Activated naive CD4-positive, alpha-beta T cell treated with anti-CD3 and anti-CD28 coated beads, Interleukin-2, amount 10 ng/mL, durations not matched to agents 7 days and 5 days (primary cell): ENCODE results near the gene STX1A.

ENCODE experiments used
- CTCF ChIA-PET: fragments of 350-600 bp; sonication (Branson Sonifier 250); formaldehyde crosslinking; loops from one replicate; lab custom pipeline; 2021; ENCODE audit warnings: antibody characterized with exemption; lab: Charles Lee
- DNase-seq: peaks from one replicate; pipeline ENCODE4 v3.0.0-alpha.2; 2020
- H3K27ac Mint-ChIP-seq: one replicate; pipeline ENCODE4 v1.8.0; 2021; ENCODE audit warnings: mild to moderate bottlenecking, moderate library complexity, mixed read lengths
- H3K27me3 Mint-ChIP-seq: one replicate; pipeline ENCODE4 v1.8.0; 2021; ENCODE audit warnings: mild to moderate bottlenecking, mixed read lengths
- H3K36me3 Mint-ChIP-seq: one replicate; pipeline ENCODE4 v1.8.0; 2021; ENCODE audit warnings: mixed read lengths
- H3K4me1 Mint-ChIP-seq: one replicate; pipeline ENCODE4 v1.8.0; 2021; ENCODE audit warnings: mixed read lengths
- H3K4me3 Mint-ChIP-seq: one replicate; pipeline ENCODE4 v1.8.0; 2021; ENCODE audit warnings: mild to moderate bottlenecking, moderate library complexity, mixed read lengths
- H3K9me3 Mint-ChIP-seq: one replicate; pipeline ENCODE4 v1.8.0; 2021; ENCODE audit warnings: mixed read lengths

Gene STX1A

GRCh38 chr7:73708961-73709549 lies 10.4 kb downstream of the STX1A start:
- peaks cover 26% of the 10 kb centered on the region for H3K27me3 Mint-ChIP-seq
- H3K36me3 Mint-ChIP-seq = no peaks in the 10 kb centered on the region
- H3K9me3 Mint-ChIP-seq = no peaks in the 10 kb centered on the region
- H3K27ac Mint-ChIP-seq = no peak overlapping the region
- CTCF ChIA-PET = interaction anchor here (0.7 kb wide), 1 partner anchor 16 kb away, joined by 3 read pairs; no protein-coding TSS in a partner anchor
- H3K4me1 Mint-ChIP-seq = peaks cover 12% of the 10 kb centered on the region
- no peak for DNase-seq
- no peak overlapping the region for H3K4me3 Mint-ChIP-seq

DNA sequence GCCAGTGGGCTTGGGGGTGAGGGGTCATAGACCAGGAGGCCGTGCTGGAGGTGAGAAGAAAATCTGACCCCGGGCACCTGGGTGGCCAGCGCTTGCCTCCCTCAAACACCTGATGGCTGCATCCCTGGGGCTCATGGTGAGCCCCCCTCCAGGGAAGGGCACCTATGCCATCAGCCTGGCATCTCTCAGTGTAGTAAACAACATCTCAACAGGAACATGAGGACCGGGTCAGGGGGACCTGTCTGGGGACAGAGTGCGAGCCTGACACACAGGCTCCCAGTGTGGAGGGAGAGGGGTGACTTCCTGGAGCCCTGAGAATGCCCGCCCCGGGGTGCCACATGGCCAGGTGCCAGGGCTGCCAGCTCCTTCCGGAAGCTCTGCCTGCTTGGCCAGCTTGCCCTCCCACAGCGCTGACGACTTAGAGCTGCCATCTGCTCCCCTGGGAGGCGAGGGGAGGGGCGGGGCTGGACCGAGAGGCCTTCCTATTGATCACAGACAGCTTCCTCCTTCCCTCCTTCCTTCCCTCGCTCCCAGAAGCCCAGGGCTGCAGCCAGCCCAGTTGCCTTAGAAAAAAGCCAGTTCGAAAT lies 12.3 kb downstream of the STX1A start:
- H3K27me3 Mint-ChIP-seq = peaks cover 11% of the 10 kb centered on the region
- CTCF ChIA-PET = interaction anchor here (1.5 kb wide), 1 partner anchor 10 kb away, joined by 5 read pairs; no protein-coding TSS in a partner anchor
- H3K4me3 Mint-ChIP-seq = no peak overlapping the region
- no peaks in the 10 kb centered on the region for H3K9me3 Mint-ChIP-seq
- H3K4me1 Mint-ChIP-seq = peaks cover 9% of the 10 kb centered on the region
- H3K27ac Mint-ChIP-seq = no peak overlapping the region
- peak; percentile 35 for DNase-seq
- H3K36me3 Mint-ChIP-seq = peaks cover 4% of the 10 kb centered on the region

DNA sequence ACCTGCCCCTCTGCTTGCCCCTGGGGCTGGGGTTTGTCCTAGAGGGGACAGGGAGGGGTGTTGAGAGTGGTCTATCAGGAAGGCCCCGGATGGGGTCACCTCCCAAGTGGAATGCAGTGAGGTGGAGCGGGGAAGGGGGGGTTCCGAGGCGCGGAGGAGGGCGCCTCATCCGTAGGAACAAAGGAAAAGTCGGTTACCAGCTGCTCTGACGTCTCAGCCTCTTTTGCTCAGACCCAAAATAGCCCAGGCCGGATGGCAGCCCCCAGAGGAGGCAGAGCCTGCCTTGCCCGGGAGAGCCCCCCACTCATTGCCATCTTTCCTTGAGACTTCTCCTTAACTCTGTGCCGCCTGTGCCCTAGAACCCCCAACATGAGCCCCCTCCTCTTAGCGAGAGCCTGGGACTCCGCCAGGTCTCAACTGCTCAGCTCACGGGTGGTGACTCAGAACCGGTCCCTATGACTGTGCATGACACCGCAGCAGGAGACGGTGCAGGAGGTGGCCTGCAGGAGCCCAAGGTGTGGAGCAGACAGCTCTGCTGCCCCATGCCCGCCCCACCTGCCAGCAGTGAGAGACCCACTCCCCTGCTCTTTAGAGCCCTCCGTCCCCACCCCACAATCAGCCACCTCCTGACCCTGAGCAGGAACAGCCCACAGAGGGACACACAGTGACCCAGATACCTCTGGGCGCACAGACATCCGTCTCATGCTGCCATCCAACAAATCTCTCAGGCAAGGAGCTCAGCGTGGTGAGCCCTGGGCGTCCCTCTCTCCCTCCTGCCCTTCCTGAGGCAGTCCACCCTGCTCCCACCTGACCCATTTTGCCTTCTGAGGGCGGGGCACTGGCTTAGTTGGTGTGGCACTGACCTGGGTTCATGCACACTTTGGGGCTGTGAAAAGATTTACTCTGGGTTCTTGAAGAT lies 13.1 kb downstream of the STX1A start:
- H3K27me3 Mint-ChIP-seq = peaks cover 4% of the 10 kb centered on the region
- no peak overlapping the region for H3K27ac Mint-ChIP-seq
- peaks cover 9% of the 10 kb centered on the region for H3K4me1 Mint-ChIP-seq
- H3K4me3 Mint-ChIP-seq = no peak overlapping the region
- CTCF ChIA-PET = interaction anchor here (0.6 to 2.0 kb wide), 5 partner anchors 10 to 106 kb away, joined by 3 to 6 read pairs (median 4); no protein-coding TSS in a partner anchor
- peaks cover 9% of the 10 kb centered on the region for H3K36me3 Mint-ChIP-seq
- H3K9me3 Mint-ChIP-seq = no peaks in the 10 kb centered on the region
- DNase-seq = no peak

- Mint-ChIP-seq H3K9me3 (no peaks in the 10 kb centered on the region), H3K4me3 (no peak overlapping the region), H3K4me1 (peaks cover 9% of the 10 kb centered on the region), H3K27ac (no peak overlapping the region), H3K36me3 (peaks cover 9% of the 10 kb centered on the region), H3K27me3 (peaks cover 4% of the 10 kb centered on the region)
- CTCF ChIA-PET = interaction anchor here (0.6 to 2.0 kb wide), 5 partner anchors 9 to 381 kb away, joined by 3 to 6 read pairs (median 3); no protein-coding TSS in a partner anchor
- DNase-seq = no peak
These were observed 13.9 kb downstream of the STX1A start for GRCh38 chr7:73705551-73705920.

DNA sequence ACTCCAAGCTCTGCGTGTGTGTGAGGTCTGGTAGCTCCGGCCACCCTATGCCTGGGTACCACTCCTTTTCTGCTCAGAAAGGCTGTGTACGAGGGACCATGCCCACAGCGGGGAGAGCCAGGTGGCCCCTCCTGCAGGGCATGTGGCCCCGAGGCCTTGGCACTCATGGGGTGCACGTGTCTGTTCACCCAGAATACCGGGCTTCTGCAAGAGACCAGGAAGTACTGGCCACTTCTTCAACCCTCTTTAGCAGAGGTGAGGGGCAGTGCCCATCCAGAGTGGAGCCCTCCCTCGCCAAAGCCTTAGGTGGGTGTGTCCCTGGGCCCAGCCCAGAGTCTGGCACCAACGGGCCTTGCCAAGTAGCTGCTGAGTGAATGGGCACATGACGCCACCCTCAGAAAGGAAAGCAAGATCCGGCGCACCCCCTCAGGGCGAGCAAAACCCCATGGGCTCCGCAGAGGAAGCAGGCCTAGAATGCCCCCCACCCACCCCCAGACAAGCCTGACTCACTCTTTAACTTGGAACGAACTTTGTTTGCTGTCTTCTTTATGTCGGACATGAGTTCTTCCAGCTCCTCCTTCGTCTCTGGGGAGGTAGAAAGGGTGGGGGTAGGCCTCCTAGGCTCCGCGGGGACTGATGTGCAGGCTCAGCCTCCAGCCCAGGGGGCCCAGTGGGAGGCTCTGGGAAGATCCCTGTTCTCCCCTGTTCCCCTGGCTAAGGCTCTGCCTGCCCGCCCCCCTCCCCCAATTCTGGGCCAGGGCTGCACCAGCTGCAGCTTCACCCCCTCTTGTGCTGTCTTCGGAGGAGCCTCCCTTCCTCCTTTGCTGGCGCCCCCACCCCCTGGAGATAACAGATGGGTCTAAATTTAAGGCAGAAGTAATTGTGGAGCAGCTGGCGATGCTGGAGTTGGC lies 14.6 kb downstream of the STX1A start:
- peaks cover 9% of the 10 kb centered on the region for H3K4me1 Mint-ChIP-seq
- H3K27ac Mint-ChIP-seq = no peak overlapping the region
- no peaks in the 10 kb centered on the region for H3K9me3 Mint-ChIP-seq
- no peak overlapping the region for H3K4me3 Mint-ChIP-seq
- DNase-seq = no peak
- H3K36me3 Mint-ChIP-seq = peaks cover 9% of the 10 kb centered on the region
- CTCF ChIA-PET = interaction anchor here (0.6 to 2.0 kb wide), 6 partner anchors 8 to 381 kb away, joined by 3 to 6 read pairs (median 3); no protein-coding TSS in a partner anchor
- H3K27me3 Mint-ChIP-seq = peaks cover 4% of the 10 kb centered on the region

DNA sequence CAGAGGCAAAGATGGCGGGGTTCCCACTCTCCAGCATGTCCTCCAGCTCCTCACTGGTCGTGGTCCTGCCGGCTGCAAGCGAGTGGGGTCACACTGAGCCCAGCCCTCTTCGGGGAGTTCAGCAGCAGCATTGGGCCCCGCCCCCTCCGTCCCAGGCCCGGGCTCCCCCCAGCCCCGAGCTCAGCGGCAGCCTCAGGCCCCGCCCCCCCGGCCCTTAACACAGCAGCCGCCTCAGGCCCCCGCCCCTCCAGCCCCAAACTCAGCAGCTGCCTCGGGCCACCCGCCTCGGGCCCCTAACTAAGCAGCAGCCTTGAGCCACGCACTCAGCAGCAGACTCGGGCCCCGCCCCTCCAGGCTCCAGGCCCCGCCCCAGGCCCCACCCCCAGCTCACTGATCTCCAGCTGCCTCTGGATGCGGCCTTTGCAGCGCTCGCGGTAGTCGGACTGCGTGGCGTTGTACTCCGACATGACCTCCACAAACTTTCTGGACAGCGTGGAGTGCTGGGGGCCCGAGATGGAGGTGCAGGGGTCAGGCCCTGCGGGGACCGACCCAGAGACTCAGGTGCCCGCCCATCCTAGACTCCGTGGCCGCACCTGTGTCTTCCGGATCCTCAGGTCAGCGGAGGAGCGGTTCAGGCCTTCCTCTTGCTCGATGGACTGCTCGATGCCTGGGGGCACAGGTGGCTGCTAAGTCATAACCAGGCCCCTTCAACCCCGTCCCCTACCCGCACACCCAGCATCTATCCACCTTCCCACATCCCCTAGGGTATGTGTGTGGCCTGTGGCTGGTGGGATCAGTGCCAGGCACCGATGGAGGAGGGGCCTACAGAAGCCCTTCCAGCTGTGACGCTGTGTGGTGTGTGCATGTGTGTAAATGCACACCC lies 15.5 kb downstream of the STX1A start:
- CTCF ChIA-PET = interaction anchor here (1.4 to 2.0 kb wide), 2 partner anchors 21 to 97 kb away, joined by 3 to 6 read pairs; no protein-coding TSS in a partner anchor
- H3K4me1 Mint-ChIP-seq = peaks cover 9% of the 10 kb centered on the region
- peaks cover 9% of the 10 kb centered on the region for H3K36me3 Mint-ChIP-seq
- no peak overlapping the region for H3K4me3 Mint-ChIP-seq
- peak; percentile 70 for DNase-seq
- no peak overlapping the region for H3K27ac Mint-ChIP-seq
- peaks cover 4% of the 10 kb centered on the region for H3K27me3 Mint-ChIP-seq
- no peaks in the 10 kb centered on the region for H3K9me3 Mint-ChIP-seq

- CTCF ChIA-PET = no interaction called here
- no peak for DNase-seq
- H3K4me1 Mint-ChIP-seq = peaks cover 9% of the 10 kb centered on the region
- no peak overlapping the region for H3K27ac Mint-ChIP-seq
- no peaks in the 10 kb centered on the region for H3K9me3 Mint-ChIP-seq
- peaks cover 4% of the 10 kb centered on the region for H3K27me3 Mint-ChIP-seq
- H3K4me3 Mint-ChIP-seq = no peak overlapping the region
- H3K36me3 Mint-ChIP-seq = peaks cover 11% of the 10 kb centered on the region
These were observed 16.2 kb downstream of the STX1A start for GRCh38 chr7:73703225-73703624.

DNA sequence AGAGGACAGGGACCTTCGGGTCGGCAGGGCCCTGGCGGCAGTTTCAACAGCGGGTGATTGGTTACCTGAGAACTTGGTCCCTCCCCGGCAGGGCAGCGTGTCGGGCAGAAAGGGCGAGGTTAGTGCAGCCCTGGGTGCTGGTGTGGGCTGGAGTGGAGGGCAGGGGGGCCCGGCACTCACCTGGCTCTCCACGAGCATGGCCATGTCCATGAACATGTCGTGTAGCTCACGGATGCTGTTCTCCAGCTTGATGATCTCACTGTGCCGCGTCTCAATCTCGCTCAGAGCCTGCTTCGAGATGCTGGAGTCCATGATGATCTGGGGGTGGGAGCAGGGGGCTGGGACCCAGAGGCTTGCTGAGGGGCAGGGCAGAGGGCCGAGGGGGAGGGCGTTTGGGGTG lies 16.8 kb downstream of the STX1A start:
- CTCF ChIA-PET = interaction anchor here (1.2 to 2.7 kb wide), 4 partner anchors 11 to 73 kb away, joined by 3 to 10 read pairs (median 6); no protein-coding TSS in a partner anchor
- Mint-ChIP-seq H3K9me3 (no peaks in the 10 kb centered on the region), H3K36me3 (peaks cover 11% of the 10 kb centered on the region), H3K4me3 (no peak overlapping the region), H3K27ac (no peak overlapping the region), H3K4me1 (peaks cover 9% of the 10 kb centered on the region), H3K27me3 (peaks cover 4% of the 10 kb centered on the region)
- DNase-seq = no peak

- CTCF ChIA-PET = interaction anchor here (1.2 to 2.7 kb wide), 4 partner anchors 10 to 73 kb away, joined by 3 to 10 read pairs (median 6); no protein-coding TSS in a partner anchor
- Mint-ChIP-seq H3K27me3 (peaks cover 4% of the 10 kb centered on the region), H3K9me3 (no peaks in the 10 kb centered on the region), H3K4me3 (no peak overlapping the region), H3K36me3 (peaks cover 15% of the 10 kb centered on the region), H3K27ac (no peak overlapping the region), H3K4me1 (peaks cover 7% of the 10 kb centered on the region)
- DNase-seq = no peak
These were observed 17.2 kb downstream of the STX1A start for GRCh38 chr7:73702226-73702625.

GRCh38 chr7:73701357-73701995 lies 18.0 kb downstream of the STX1A start:
- peak; percentile 56 for DNase-seq
- CTCF ChIA-PET = interaction anchor here (0.7 to 2.7 kb wide), 10 partner anchors 8 to 72 kb away, joined by 3 to 10 read pairs (median 4); no protein-coding TSS in a partner anchor
- peaks cover 17% of the 10 kb centered on the region for H3K36me3 Mint-ChIP-seq

DNA sequence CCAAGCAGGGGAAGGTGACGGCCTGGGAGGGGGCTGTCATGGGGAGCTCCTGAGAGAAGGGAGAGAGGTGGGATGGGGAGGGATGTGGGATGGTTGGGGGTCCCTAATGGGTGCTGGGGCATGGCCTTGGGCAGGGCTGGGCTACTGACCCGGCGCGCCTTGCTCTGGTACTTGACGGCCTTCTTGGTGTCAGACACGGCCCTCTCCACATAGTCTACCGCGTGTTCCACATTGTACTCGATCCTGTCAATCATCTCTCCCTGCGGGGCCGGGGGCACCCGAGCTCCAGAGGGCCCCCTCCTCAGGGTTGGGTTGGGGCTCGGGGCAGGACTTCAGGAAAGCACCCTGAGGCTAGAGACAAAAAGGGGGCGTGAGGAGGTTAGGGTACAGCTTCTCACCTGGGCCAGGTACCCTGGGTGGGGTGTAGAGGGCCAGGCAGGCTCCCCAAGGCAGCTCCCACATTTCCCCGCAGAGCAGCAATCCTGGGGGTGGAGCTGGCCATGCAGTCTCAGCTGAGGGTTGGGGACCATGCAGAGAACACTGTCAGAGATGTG lies 18.8 kb downstream of the STX1A start:
- Mint-ChIP-seq H3K36me3 (peaks cover 20% of the 10 kb centered on the region), H3K27me3 (no peaks in the 10 kb centered on the region), H3K4me3 (no peak overlapping the region), H3K4me1 (peaks cover 2% of the 10 kb centered on the region), H3K9me3 (no peaks in the 10 kb centered on the region), H3K27ac (no peak overlapping the region)
- DNase-seq = no peak
- CTCF ChIA-PET = interaction anchor here (0.7 to 2.7 kb wide), 8 partner anchors 8 to 26 kb away, joined by 3 to 10 read pairs (median 3); no protein-coding TSS in a partner anchor

More at GRCh38 chr7:73701357-73701995, 18.0 kb downstream of the STX1A start:
- Mint-ChIP-seq H3K4me3 (no peak overlapping the region), H3K27ac (no peak overlapping the region), H3K4me1 (peaks cover 2% of the 10 kb centered on the region), H3K9me3 (no peaks in the 10 kb centered on the region), H3K27me3 (peaks cover 4% of the 10 kb centered on the region)

DNA sequence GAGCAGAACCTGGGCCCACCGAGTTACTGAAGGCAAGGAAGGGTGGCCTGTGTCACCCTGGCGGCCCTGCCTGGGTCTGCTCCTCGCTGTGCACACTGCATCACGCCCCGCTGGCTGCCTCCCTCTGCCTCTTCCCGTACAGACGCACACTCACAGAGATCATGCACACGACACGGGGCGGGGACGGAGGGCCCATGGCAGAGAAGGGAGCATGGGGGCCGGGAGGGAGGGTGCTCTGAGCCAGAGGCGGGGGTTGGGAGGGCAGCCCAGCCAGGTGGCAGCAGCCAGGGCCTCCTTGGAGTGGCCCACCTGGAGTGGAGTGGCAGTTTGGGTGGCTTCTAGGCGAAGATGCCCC lies 19.4 kb downstream of the STX1A start:
- no peaks in the 10 kb centered on the region for H3K27me3 Mint-ChIP-seq
- no peaks in the 10 kb centered on the region for H3K9me3 Mint-ChIP-seq
- H3K36me3 Mint-ChIP-seq = peaks cover 23% of the 10 kb centered on the region
- no peak overlapping the region for H3K27ac Mint-ChIP-seq
- CTCF ChIA-PET = interaction anchor here (2.7 kb wide), 1 partner anchor 14 kb away, joined by 10 read pairs; no protein-coding TSS in a partner anchor
- H3K4me3 Mint-ChIP-seq = no peak overlapping the region
- DNase-seq = no peak
- H3K4me1 Mint-ChIP-seq = peaks cover 2% of the 10 kb centered on the region
